Measurements from ENCODE around the gene RPL18A.

Gene RPL18A

GRCh38 chr19:17834350-17835181 lies 25.1 kb upstream of the RPL18A start:
- no peak for DNase-seq (ENCODE audit: low read depth)
- H3K4me3 ChIP-seq (ENCODE audit: control insufficient read depth, low read depth, low read length): no peak overlapping the region
- peak; percentile 4 for TF ChIP-seq CTCF (conservative IDR thresholded peaks at IDR 0.05; ENCODE audit: control insufficient read depth, insufficient read depth, low read depth, low read length)

GRCh38 chr19:17835182-17836006 lies 24.3 kb upstream of the RPL18A start:
- no peak overlapping the region for H3K4me3 ChIP-seq (ENCODE audit: control insufficient read depth, low read depth, low read length)
- no peak for DNase-seq (ENCODE audit: low read depth)
- no peak for TF ChIP-seq CTCF (conservative IDR thresholded peaks at IDR 0.05; ENCODE audit: control insufficient read depth, insufficient read depth, low read depth, low read length)

- no peak for TF ChIP-seq CTCF (conservative IDR thresholded peaks at IDR 0.05; ENCODE audit: control insufficient read depth, insufficient read depth, low read depth, low read length)
- no peak overlapping the region for H3K4me3 ChIP-seq (ENCODE audit: control insufficient read depth, low read depth, low read length)
- DNase-seq (ENCODE audit: low read depth): no peak
Measured at GRCh38 chr19:17836530-17836929, 23.2 kb upstream of the RPL18A start.

GRCh38 chr19:17837972-17838371 lies 21.7 kb upstream of the RPL18A start:
- no peak for DNase-seq (ENCODE audit: low read depth)
- H3K4me3 ChIP-seq (ENCODE audit: control insufficient read depth, low read depth, low read length): no peak overlapping the region
- no peak for TF ChIP-seq CTCF (conservative IDR thresholded peaks at IDR 0.05; ENCODE audit: control insufficient read depth, insufficient read depth, low read depth, low read length)

- DNase-seq (ENCODE audit: low read depth): no peak
- TF ChIP-seq CTCF (conservative IDR thresholded peaks at IDR 0.05; ENCODE audit: control insufficient read depth, insufficient read depth, low read depth, low read length): no peak
Measured at GRCh38 chr19:17840019-17840418, 19.7 kb upstream of the RPL18A start.

GRCh38 chr19:17841371-17841809 lies 18.3 kb upstream of the RPL18A start:
- no peak for TF ChIP-seq CTCF (conservative IDR thresholded peaks at IDR 0.05; ENCODE audit: control insufficient read depth, insufficient read depth, low read depth, low read length)
- no peak for DNase-seq (ENCODE audit: low read depth)
- peak overlapping the region; percentile 31 for H3K4me3 ChIP-seq (ENCODE audit: control insufficient read depth, low read depth, low read length)

More at GRCh38 chr19:17840019-17840418, 19.7 kb upstream of the RPL18A start:
- H3K4me3 ChIP-seq (ENCODE audit: control insufficient read depth, low read depth, low read length): no peak overlapping the region
